ENCODE data around the gene PRSS22.

DNA sequence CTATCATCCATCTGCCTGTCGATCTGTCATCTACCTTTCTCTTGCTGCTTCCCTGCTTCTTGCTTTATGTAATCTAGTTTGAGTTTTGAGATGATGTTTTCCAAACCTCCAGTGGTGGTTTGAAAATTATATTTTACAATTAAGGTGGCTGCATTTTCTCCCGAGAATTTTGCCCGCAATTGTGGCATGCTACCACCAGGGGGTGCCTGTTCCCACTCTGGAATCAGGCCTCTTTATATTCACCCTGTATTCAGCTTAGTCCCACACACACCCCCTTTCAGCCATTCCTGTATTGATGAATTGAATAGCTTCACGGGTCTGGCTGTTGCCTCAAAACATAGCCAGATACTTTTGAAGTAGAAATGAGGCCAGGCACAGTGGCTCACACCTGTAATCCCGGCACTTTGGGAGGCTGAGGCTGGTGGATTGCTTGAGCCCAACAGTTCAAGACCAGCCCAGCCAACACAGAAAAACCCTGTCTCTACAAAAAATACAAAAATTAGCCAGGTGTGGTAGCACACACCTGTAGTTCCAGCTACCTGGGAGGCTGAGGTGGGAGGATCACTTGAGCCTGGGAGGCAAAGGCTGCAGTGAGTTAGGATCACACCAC lies 3.2 kb downstream of the PRSS22 start:
- no peak for TF ChIP-seq ARNT (IDR thresholded peaks at IDR 0.05)
- TF ChIP-seq SP1 (IDR thresholded peaks at IDR 0.05) = no peak

Data from HEK293T (cell line).